ENCODE results near the gene LITAFD. TPM values are rescaled to one million over a fixed set of nuclear protein-coding genes. Genes with fewer than 3 reads are reported as not detected.
A peak's percentile ranks its signal among the peaks of the same experiment; 100 is the strongest.
"Not testable (repeated sequence)": the region's sequence is repeated elsewhere in the genome, so short reads cannot be mapped to it uniquely, and the experiment has no call there.

The LITAFD gene
- total and polyA plus RNA-seq, 2 donors = not detected

DNA sequence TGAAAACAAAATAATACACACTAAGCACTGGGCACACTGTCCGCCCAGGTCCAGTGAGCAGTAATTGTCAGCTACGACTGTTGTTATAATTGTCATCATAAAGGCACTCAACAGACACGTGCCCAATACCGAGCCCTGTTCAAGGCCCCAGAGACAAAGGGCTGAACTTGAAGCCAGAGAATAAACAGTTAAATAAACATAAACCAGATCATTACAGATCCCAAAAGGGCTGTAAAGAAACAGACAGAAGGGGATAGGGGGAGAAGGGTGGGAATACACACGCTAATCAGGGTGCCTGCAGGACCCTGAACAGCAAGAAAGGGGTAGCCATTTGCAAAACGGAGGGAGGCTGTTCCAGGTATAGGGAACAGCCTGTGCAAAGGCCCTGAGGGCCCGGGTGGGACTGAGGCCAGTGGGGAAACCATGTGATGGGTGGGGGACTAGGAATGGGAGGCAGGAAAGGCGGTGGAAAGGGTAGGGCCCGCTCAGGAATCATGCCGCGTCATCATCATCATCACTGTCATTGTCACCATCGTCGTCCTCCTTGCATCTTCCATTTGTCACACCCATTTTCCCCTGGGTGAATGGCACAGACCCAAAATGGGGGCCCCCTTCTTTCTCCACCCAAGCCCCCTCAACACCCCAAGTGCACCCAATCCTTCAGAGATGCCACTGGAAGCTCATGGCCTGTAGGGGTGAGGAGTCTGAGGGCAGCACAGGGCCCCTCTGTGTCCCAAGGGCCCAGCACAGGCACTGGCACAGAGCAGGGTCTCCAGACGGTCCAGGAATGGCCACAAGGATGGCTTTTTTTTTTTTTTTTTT lies 19.6 kb upstream of the LITAFD start:
- no peaks in the 10 kb centered on the region for H3K4me1 ChIP-seq (ENCODE audit: insufficient read depth)
- 82% methylated on average over 14 of the region's 14 CpGs for WGBS

DNA sequence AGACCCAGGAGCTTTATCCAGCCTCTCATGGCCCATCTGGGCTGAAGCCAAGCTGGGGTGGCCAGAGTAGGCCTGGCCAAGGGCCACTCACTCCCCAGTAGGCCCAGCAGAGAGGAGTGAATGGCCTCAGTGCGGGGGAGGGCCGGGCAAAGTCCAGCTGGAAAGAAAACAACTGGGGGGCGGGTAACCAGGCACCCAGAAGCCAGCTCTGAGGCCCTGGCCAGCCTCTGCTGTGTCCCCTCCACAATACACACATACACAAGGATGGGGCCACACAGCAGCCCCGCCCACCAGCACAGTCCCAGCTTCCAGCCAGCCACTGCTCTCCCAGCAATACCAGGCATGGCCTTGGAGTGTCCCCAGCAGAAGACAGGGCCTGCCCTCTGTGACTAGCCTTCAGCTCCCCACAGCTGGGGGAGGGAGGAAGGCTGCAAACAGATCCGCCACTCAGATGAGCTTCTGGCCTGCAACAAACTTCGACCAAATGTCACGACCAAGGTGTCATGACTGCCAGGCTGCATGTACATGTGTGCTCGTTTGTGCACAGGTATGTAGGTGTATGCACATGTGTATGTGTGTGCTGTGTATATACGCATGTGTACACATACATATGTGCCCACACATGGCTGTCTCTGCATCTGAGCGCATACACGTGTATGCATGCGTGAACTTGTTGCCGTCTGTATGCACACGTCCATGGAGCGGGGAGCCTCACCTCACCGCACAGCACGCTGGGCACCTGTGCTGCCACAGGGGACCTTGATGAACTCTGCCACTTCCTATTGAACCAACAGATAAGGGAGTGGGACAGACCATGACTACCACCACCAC lies 18.3 kb upstream of the LITAFD start:
- WGBS = 73% methylated on average over 17 of the region's 17 CpGs
- no peaks in the 10 kb centered on the region for H3K4me1 ChIP-seq (ENCODE audit: insufficient read depth)
- H3K4me3 ChIP-seq (ENCODE audit: low read depth, low read length) = no peak overlapping the region
- no peak for DNase-seq (ENCODE audit: extremely low spot score)
- H3K27ac ChIP-seq (ENCODE audit: low read depth) = no peak overlapping the region
- H3K36me3 ChIP-seq (ENCODE audit: insufficient read depth) = no peaks in the 10 kb centered on the region

More for the DNA sequence above, 19.6 kb upstream of the LITAFD start:
- Histone ChIP-seq H3K4me3 (ENCODE audit: low read depth, low read length) (no peak overlapping the region), H3K36me3 (ENCODE audit: insufficient read depth) (no peaks in the 10 kb centered on the region), H3K27ac (ENCODE audit: low read depth) (no peak overlapping the region)
- no peak for DNase-seq (ENCODE audit: extremely low spot score)

DNA sequence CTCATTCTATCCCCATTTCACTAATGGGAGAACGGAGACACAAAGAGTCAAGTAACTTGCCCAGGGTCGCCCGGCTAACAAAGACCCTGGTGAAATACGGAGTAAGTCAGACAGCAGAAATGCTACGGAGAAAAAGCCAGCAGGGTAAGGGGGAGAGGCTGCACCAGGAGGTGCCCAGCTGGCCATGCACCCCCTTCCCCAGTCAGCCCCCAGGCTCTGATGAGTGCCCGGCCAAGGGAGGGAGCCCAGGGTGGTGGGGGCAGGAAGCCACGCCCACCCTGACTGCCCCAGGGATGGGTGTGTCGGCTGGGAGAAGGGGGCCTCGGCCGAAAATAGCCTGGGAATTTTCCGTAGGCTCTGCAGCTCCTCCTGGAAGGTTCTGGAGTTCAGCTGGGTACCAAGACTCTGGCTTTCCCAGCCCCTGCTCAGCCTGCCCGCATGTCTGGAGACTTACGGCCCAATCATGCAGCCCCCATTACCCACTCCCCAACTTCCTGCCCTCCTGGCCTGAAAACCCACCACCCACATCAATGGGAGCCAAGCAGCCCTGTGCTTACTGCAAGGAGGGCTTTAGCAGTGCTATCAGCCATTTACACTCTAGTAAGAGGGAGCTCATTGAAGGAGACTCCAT lies 17.6 kb upstream of the LITAFD start:
- H3K36me3 ChIP-seq (ENCODE audit: insufficient read depth) = no peaks in the 10 kb centered on the region
- H3K27ac ChIP-seq (ENCODE audit: low read depth) = no peak overlapping the region
- H3K4me1 ChIP-seq (ENCODE audit: insufficient read depth) = no peaks in the 10 kb centered on the region
- 45% methylated on average over 13 of the region's 13 CpGs for WGBS
- no peak for DNase-seq (ENCODE audit: extremely low spot score)
- H3K4me3 ChIP-seq (ENCODE audit: low read depth, low read length) = no peak overlapping the region

DNA sequence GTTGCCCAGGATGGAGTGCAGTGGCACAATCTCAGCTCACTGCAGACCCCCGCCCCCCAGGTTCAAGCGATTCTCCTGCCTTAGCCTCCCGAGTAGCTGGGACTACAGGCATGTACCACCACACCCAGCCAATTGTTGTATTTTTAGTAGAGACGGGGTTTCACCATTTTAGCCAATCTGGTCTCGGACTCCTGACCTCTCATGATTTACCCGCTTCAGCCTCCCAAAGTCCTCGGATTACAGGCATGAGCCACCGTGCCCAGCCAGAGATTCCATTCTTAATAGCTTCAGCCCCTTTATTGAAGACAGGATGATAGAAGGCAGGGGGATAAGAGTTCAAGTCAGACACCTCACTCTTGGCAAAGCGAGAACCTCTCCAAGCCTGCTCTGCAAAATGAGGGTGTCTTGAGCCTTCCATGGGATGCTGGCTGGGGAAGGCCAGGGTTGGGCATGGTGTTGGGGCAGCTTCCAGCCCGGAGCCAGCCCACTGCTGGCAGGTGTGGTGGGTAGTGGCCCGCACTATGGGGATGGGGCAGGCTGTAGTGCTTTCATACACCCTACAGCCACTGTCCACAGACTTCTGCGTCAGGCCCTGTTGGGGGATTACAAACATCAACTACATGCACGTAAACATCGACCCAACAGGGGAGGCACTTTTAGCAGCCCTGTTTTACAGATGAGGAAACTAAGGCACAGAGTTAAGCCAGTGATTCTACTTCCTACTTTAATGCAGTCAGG lies 16.8 kb upstream of the LITAFD start:
- Histone ChIP-seq H3K4me3 (ENCODE audit: low read depth, low read length) (no peak overlapping the region), H3K4me1 (ENCODE audit: insufficient read depth) (no peaks in the 10 kb centered on the region), H3K36me3 (ENCODE audit: insufficient read depth) (no peaks in the 10 kb centered on the region), H3K27ac (ENCODE audit: low read depth) (no peak overlapping the region)
- 82% methylated on average over 14 of the region's 14 CpGs for WGBS
- no peak for DNase-seq (ENCODE audit: extremely low spot score)

DNA sequence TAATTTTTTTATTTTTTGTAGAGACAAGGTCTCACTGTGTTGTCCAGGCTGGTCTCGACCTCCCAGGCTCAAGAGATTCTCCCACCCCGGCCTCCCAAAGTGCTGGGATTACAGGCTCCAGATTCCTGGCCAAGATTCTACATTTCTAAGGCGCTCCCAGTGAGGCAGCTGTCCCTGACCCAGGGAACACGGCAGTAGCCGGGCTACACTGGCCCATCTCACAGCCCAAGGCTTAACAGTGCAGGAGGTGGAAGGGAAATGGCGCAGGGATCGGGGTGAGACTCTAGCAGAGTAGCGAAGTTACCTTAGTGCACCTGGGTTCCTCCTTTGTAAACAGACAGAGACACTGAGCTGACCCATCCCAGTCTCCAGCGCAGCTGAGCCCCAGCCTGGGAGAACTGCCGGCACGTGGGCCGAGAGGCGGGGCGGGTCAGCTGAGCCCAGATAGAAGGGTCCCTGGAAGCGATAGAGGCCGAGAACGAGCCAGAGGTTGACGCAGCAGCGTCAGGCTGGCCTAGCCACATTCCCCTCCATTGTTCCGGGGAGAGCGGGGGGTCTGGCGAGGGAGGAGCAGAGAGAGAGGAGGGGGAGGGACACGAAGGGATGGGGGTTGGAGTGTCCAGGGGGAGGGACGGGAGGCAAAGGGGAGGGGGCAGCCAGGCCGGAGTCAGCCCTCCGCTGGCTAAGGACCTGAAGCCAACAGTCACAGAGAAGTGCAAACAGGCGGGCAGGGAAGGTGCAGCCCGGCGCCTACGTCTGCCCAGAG lies 15.8 kb upstream of the LITAFD start:
- 21% methylated on average over 30 of the region's 30 CpGs for WGBS
- H3K4me1 ChIP-seq (ENCODE audit: insufficient read depth) = no peaks in the 10 kb centered on the region
- no peaks in the 10 kb centered on the region for H3K36me3 ChIP-seq (ENCODE audit: insufficient read depth)
- no peak overlapping the region for H3K27ac ChIP-seq (ENCODE audit: low read depth)
- H3K4me3 ChIP-seq (ENCODE audit: low read depth, low read length) = peak overlapping the region; percentile 86
- no peak for DNase-seq (ENCODE audit: extremely low spot score)

DNA sequence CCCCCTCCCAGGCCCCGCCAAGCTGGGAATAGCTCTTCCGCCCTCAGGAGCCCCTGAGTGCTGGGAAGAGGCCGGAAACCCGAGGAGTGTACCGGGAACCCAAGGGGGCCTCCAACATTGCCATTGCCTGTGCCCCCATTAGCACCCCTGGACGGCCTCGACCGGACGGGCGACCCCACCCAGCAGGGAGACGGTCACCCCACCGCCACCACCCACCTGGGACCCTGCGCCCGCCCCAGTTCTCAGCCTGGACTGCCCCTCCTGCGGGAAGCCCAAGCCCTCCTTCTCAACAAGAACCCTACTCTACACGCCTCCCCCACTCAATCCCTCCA lies 15.3 kb upstream of the LITAFD start:
- DNase-seq (ENCODE audit: extremely low spot score) = no peak
- Histone ChIP-seq H3K36me3 (ENCODE audit: insufficient read depth) (no peaks in the 10 kb centered on the region), H3K27ac (ENCODE audit: low read depth) (peak overlapping the region; percentile 63), H3K4me3 (ENCODE audit: low read depth, low read length) (peak overlapping the region; percentile 86), H3K4me1 (ENCODE audit: insufficient read depth) (no peaks in the 10 kb centered on the region)
- WGBS = 12% methylated on average over 16 of the region's 16 CpGs

DNA sequence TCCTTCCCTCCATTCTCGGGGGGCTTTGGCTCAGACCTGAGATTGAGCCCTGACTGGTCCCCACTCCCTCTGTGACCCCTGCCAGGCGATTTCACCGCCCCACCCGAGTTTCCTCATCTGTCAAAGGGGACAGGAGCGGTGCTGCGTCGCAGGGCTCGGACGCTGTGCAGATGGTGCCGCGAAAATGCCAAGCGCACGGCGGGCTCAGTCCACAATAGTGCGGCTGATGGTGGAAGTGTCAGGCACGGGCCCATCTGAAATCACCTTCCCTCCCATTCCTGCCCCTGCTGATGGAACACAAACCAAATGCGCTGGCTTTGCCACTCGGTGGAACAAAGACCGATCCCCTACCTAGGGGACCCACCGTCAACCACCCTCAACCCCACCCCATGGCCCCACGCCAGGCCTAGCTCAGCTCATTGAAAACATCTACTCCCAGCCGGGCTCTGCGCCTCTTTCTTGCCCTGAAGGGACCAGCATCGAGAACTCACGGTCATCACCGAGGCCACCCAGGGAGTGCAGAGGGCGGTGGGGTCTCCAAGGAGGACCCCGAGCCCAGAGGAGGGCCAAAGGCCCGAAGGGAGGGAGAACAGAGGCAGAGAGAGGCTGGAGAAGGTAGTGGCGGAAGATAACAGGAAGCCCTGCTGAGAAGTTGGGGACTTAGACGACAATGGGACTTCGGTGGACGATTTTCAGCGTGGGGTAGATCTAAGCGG lies 14.8 kb upstream of the LITAFD start:
- DNase-seq (ENCODE audit: extremely low spot score) = no peak
- Histone ChIP-seq H3K4me3 (ENCODE audit: low read depth, low read length) (peak overlapping the region; percentile 86), H3K27ac (ENCODE audit: low read depth) (peak overlapping the region; percentile 63), H3K36me3 (ENCODE audit: insufficient read depth) (no peaks in the 10 kb centered on the region), H3K4me1 (ENCODE audit: insufficient read depth) (no peaks in the 10 kb centered on the region)
- WGBS = 4% methylated on average over 35 of the region's 35 CpGs

DNA sequence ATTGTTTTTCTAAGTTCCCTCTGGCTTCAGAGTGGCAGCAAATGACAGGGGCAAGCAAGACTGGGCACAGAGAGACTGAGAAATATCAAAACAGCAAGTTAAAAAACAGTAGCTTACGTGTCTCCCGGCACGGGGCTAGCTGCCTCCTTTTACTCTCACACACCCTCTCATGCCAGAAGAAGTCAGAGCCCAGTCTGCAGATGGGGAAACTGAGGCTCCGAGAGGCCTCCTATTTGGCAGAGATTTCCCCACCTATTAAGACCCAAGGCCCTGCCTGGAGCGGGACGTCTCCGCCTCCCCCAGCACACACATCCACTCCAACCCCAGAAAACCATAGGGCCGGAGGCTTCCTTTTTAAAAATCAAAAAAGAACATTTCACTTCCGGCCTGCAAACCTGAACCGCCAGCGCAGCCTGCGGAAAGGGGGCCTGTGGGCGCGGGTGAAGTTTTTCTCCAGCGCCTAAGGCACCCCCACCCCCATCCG lies 14.2 kb upstream of the LITAFD start:
- Histone ChIP-seq H3K27ac (ENCODE audit: low read depth) (peak overlapping the region; percentile 63), H3K4me3 (ENCODE audit: low read depth, low read length) (peak overlapping the region; percentile 86), H3K4me1 (ENCODE audit: insufficient read depth) (no peaks in the 10 kb centered on the region), H3K36me3 (ENCODE audit: insufficient read depth) (no peaks in the 10 kb centered on the region)
- under 1% methylated on average over 16 of the region's 16 CpGs for WGBS
- DNase-seq (ENCODE audit: extremely low spot score) = no peak

DNA sequence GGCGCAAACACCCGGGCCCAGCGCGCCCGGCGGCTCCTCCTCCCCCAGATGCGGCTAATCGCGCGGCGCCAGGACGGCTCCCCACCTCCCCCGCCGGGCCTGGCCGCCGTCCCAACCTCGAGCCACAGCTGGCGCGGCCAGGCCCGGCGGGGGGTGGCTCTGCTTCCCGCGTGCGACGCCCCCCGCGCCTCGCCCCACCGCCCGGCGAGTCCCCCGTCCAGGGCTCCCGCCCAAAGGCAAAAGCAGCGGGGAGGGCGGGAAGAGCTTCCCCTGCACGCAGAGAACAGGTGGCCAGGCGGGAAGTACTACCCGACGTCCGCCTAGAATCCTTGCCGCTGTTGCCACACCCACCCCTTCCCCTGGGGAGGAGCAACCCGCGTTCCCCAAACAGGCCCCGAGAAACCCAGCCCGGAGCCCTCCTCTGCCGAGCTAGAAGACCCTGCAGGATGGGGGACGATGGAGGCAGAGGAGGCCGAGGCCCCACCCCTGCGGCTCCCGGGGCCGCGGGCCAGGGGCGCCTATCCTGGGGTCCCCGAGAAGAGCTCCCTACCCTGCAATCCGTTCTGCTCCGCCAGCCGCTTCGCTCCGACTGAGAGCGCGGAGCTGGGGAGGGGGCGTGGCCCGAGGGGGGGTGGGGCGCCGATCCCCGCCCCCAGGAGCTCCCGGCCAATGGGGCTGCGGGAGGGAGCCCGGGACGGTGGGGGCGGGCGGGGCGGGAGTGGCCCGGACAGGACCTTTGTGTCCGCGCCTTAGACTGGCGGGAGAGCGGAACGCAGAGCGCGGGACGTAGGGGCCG lies 13.5 kb upstream of the LITAFD start, which contains the start of gene CARHSP1:
TSS of gene CARHSP1 (minus strand) at position 591 of the 796 bp plus-strand sequence. CDS start 9,678 bp downstream, outside the sequence.
- peak; percentile 67 for DNase-seq (ENCODE audit: extremely low spot score)
- under 1% methylated on average over 83 of the region's 83 CpGs for WGBS
- H3K4me1 ChIP-seq (ENCODE audit: insufficient read depth) = no peaks in the 10 kb centered on the region
- peak within 1 kb of the TSS; percentile 86 for H3K4me3 ChIP-seq (ENCODE audit: low read depth, low read length)
- H3K36me3 ChIP-seq (ENCODE audit: insufficient read depth) = no peaks in the 10 kb centered on the region
- peak within 1 kb of the TSS; percentile 90 for H3K27ac ChIP-seq (ENCODE audit: low read depth)

DNA sequence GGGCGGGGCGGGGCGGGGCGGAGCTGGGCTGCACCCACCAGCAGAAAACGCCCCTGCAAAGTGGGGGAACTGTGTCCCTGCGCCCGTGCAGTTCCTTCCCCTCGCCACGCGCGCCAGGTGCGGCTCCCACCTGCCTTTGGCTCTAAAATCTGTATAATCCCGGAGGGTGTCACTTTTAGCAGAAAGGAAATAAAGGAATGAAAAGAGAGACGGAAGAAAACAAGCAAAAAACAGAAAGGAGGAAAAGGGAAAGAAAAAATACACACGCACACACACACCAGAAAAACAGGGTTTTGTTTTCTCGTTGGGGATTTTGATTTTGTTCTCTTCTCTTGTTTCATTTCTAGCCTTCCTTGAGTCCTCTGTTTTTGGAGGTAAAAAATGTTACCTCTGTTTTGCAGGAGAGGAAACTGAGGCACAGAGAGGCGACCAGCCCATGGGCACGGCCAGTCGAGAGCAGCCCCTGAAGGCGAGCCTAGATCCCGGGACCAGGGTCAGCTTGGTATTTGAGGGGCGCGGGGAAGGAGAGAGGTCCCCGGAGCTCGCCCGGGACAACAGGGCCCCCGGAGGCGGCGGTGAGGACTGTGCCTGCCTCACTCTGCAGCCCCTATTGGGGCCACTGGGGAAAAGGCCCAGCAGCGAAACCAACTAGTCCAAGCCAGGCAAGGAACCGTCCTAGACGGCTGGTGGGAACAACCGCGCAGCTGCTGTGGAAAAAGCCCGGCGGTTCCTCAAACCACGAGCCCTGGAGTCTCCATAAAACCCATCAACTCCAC lies 12.8 kb upstream of the LITAFD start:
- H3K4me1 ChIP-seq (ENCODE audit: insufficient read depth) = no peaks in the 10 kb centered on the region
- no peak for DNase-seq (ENCODE audit: extremely low spot score)
- H3K36me3 ChIP-seq (ENCODE audit: insufficient read depth) = no peaks in the 10 kb centered on the region
- peak overlapping the region; percentile 36 for H3K4me3 ChIP-seq (ENCODE audit: low read depth, low read length)
- no peak overlapping the region for H3K27ac ChIP-seq (ENCODE audit: low read depth)
- WGBS = 28% methylated on average over 37 of the region's 37 CpGs

DNA sequence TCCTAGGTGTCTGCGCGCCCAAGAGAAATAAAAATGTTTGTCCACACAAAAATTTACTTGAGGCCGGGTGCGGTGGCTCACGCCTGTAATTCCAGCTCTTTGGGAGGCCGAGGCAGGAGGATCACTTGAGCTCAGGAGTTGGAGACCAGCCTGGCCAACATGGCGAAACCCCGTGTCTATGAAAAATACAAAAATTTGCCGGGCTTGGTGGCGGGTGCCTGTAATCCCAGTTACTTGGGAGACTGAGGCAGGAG lies 12.2 kb upstream of the LITAFD start:
- DNase-seq (ENCODE audit: extremely low spot score); H3K27ac ChIP-seq (ENCODE audit: low read depth); H3K36me3 ChIP-seq (ENCODE audit: insufficient read depth); H3K4me3 ChIP-seq (ENCODE audit: low read depth, low read length); H3K4me1 ChIP-seq (ENCODE audit: insufficient read depth): not testable (repeated sequence)
- 96% methylated on average over 10 of the region's 10 CpGs for whole genome bisulfite sequencing

All from urinary bladder (tissue), 4 donors.